DMS114 treated with DMSO at 0.1 percent for 48 hours (cell line): ENCODE results near the gene FILIP1.

Experiments used
- DNase-seq: peaks from one replicate; lab custom pipeline; 2025; ENCODE audit not compliant: unreplicated experiment; lab: John Stamatoyannopoulos, UW

Gene FILIP1

GRCh38 chr6:75493400-75494064 is at the start of gene FILIP1:
FILIP1 (minus strand) TSS chr6:75493800; CDS start chr6:75414972, 78,828 bp downstream.
- DNase-seq: no peak

- DNase-seq: no peak
Observed at GRCh38 chr6:75543311-75543710, 49.7 kb upstream of the FILIP1 start.

DNA sequence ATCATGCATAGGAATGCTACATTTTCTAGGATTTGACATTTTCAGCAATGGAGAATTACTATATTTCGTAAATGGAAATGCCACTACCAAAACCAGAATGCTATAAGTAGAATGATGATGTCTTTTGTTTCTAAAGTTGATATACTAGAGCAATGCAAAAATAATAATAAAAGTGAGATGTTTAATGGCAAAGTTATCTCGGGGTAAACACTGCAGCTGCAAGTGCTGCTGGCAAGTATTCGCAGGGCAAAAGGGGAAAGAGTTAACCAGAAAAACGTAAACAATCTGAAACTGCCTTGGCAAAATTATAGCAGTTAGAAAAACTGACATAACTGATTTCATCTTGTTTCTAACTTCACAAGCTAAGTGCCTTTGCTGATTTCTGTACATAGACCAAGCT is 45.5 kb upstream of the FILIP1 start:
- no peak for DNase-seq

DNA sequence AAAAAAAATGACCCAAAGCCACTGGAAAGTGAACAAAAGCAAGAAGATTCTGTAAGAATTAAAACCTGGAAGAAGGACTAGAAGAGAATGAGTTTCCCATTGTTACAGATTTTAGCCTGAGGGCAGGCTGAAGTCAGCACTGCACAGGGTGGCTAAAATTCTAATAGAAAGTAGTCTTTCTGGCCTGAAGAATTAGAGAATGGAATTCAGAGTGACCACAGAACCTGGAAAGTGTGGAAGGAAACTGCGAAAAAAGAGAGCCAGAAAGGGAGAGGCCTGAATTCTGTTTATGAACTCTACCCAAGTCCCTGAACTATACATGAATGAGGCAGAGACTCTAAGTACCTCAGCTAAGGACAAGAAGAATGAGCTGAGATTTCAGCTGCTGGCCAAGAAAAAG is 38.9 kb upstream of the FILIP1 start:
- DNase-seq: no peak

DNA sequence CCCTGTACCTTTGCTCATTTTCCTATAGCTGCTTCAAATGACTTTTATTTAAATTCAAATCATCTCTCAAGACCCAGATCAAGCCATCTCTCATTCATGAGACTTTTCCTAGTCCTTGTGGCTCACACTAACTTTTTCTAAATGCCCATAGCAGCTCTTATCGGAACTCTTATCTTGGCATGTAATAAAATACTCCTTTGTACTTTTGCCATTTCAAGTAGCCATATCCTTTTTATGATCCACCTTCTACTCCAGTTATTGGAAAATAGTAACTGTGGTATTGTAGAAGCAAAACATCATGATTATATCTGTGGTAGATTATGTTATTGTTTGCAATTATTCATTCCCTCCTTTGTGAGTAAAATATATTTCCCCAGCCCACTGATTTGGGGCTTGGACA is 37.6 kb upstream of the FILIP1 start:
- DNase-seq: no peak

DNA sequence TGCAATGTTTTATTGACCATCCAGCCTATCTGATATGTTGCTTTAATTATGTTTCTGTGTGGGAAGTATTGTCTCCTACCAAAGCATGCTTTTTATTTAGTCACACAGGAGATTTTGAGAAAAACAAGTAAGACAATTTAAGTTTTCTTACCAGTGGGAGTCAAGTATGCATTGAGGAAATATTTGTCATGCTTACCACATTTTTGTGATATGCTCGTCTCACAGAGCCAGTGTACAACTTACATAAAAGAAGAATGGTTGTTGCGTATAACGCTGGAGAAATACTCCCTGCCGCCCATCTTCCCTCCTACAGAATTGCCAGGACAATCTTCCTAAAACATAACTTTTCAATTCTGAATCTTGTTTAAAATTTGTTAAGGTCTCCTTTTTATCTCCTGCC is 37.1 kb upstream of the FILIP1 start:
- DNase-seq: no peak

DNA sequence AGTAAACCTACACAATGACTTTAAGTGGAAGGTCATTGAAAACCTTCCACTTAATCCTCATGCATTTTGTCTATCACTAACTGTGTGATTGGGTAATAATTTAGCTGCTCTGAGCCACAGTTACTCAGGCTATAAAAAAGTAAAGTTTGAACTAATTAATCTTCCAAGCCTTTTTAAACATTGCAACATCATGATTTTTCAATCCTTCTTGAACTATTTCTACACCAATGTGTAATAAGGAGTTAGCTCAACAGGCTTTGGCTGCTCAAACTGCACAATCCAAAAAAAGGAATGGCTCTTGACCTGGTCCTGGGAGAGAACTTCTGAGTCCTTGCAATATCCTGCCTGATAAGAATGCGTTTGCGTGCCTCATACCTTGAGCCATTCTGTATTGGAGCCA is 34.8 kb upstream of the FILIP1 start:
- DNase-seq: no peak

- DNase-seq: peak; percentile 65
Observed at GRCh38 chr6:75526502-75527127, 33.0 kb upstream of the FILIP1 start.

DNA sequence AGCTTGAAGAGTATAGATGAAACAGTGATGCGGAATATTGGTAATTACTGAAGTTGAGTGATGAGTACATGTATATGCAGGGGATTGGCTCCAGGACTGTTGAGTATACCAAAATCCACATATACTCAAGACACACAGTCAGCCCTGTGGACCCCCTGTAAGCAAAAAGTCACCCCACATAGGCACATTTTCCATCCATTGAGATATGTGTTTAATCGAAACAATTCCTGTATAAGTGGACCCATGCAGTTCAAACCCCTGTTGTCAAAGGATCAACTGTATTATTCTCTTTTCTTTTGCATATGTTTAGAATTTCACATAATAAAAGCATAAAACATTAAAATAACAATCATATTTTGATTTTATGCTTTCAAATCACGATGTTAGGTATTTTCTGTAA is 32.1 kb upstream of the FILIP1 start:
- no peak for DNase-seq

GRCh38 chr6:75524322-75524972 is 30.8 kb upstream of the FILIP1 start:
- peak; percentile 12 for DNase-seq

- DNase-seq: no peak
Observed at GRCh38 chr6:75516757-75517156, 23.2 kb upstream of the FILIP1 start.

GRCh38 chr6:75512591-75512990 is 19.0 kb upstream of the FILIP1 start:
- no peak for DNase-seq

- no peak for DNase-seq
Observed at GRCh38 chr6:75505424-75505823, 11.8 kb upstream of the FILIP1 start.

DNA sequence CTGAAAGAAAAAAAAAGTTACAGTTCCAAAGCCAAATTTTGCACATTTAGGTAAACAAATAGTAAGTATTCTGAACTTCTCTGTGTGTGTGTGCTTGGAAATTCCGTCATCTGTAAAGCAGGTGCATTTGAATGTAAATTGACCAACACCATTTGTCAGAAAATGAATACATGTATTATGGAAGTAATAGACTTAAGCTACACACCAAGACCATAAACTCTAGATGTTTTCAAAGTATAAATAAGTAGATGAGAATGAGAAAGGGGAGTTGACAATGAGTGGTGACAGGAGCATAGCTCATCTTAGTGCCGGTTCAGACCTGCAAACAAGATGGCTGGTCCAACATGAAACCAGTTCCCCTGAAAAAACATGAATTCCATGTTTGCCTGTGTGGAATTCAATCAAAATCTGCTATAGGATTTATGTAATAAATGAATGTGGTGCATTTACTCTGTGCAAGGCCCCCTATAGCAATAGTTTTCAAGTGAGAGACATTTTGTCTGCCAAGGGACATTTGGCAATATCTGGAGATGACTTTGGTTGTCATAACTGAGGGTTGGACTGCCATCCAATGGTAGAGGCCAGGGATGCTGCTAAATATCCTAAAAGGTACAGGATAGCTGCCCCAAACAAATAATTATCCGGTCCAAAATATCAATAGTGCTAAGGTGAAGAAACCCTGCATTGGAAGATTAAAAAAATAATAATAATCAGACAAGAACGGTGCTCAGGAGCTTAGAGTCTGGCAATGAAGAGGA is 11.0 kb upstream of the FILIP1 start:
- no peak for DNase-seq

- DNase-seq: no peak
Observed at GRCh38 chr6:75503291-75503690, 9.7 kb upstream of the FILIP1 start.

- no peak for DNase-seq
Observed at GRCh38 chr6:75502884-75503283, 9.3 kb upstream of the FILIP1 start.

DNA sequence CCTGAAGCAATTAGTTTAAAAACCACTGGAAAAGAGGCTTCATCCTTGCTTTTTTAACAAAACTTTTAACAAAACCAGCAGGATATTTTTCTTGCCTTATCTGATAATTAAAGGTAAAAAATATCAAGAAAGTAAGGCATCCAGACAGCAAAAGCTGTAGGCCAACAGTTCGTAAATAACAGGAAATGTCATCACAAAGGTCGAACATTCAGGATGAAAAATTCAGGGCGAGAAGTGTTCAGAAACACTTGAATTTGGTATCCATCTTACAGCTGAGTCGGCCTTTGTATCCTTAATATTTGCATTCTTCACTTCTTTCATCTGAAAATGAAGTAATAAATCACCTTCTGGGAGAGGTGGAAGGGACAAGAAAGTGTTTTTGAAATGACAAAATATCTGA is 8.2 kb upstream of the FILIP1 start:
- DNase-seq: no peak

- no peak for DNase-seq
Observed at GRCh38 chr6:75499640-75500039, 6.0 kb upstream of the FILIP1 start.

DNA sequence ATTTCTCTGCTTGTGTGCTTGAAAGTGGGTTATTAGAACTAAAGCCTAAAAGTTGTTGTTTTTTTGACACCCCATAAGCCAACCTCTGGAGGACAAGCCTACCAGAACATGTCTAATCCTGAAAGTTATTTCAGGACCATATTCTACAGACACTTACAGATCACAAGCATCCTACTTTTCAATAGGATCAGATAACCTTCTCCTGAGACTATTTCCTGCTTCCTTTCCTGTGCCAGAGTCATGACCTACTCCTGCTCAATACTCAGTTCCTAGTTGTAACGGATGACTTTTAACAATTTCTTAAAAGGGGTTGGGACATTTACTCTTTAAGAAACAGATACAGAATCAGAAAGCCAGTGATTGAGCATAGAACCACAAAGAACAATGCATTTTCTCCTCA is 5.3 kb upstream of the FILIP1 start:
- DNase-seq: no peak

DNA sequence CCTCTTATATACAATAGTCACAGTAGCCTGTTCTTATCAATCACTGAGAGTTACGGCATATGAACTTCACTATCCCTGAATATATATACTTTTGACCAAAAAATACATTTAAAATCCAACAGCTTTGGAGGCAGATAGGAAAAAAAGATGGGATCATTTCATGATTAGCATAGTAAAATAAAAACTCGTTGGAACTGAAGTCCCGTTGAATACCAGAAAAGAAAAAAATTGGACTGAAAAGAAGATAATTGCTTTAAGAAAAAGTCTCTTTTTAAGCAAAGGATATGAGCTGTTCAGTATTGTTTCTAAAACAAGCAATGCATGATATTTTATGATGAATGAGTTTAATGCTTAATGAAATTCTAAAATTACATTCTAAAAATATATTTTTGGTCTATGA is 4.4 kb upstream of the FILIP1 start:
- DNase-seq: no peak

DNA sequence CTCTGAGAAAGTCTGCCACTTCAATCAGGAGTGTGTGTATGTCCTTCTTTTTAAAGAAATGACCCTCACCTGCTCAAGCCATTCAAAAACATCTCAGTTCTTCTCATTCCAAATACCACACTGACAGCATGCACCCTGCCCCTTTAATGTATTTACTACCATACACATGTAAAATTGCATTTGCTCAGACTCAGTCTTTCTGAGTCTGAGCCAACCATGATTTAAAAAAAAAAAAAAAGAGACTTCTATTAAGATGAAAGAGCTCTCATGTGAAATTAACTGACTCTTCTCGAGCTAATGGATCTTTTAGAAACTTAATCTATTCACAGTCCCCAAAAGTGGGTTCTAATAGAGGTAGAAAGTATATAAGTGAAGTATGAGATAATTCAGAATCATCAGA is 1.4 kb upstream of the FILIP1 start:
- DNase-seq: no peak

- no peak for DNase-seq
Observed at GRCh38 chr6:75494290-75494689, 690 bp upstream of the FILIP1 start.
